ENCODE results near the gene FCGR2B.
"Not testable (repeated sequence)": the region's sequence is repeated elsewhere in the genome, so short reads cannot be mapped to it uniquely, and the experiment has no call there.

DNA sequence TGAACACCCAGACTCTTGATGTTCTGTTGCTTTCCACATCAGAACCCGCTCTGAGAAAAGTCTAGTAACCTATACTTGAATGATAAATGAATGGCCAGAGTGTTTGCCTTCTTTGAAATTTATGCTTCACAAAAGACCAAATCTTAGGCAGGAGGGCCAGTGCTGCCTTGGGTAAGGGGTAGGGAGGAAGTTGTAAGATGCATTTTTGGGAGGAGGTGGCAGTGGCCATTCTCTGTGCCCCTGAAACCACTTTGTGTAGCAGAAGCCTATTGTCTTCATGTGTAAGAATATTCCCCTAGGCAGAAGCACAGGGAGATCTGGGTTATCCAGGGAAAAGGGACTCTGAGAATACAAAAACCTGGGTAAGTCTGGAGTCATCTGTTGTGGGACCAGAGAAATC is 626 bp downstream of the FCGR2B start:
- TF ChIP-seq, protein P1, sequence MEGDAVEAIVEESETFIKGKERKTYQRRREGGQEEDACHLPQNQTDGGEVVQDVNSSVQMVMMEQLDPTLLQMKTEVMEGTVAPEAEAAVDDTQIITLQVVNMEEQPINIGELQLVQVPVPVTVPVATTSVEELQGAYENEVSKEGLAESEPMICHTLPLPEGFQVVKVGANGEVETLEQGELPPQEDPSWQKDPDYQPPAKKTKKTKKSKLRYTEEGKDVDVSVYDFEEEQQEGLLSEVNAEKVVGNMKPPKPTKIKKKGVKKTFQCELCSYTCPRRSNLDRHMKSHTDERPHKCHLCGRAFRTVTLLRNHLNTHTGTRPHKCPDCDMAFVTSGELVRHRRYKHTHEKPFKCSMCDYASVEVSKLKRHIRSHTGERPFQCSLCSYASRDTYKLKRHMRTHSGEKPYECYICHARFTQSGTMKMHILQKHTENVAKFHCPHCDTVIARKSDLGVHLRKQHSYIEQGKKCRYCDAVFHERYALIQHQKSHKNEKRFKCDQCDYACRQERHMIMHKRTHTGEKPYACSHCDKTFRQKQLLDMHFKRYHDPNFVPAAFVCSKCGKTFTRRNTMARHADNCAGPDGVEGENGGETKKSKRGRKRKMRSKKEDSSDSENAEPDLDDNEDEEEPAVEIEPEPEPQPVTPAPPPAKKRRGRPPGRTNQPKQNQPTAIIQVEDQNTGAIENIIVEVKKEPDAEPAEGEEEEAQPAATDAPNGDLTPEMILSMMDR (IDR thresholded peaks at IDR 0.05; ENCODE audit: insufficient read depth, low read depth, low read length), result not testable (repeated sequence)
- not testable (repeated sequence) for TF ChIP-seq EZH2 (IDR thresholded peaks at IDR 0.05; ENCODE audit: insufficient read depth, low read length)
